Immature natural killer cell (primary cell): ENCODE measurements around the gene ASXL2. TPM values are rescaled to one million over a fixed set of nuclear protein-coding genes. Genes with fewer than 3 reads are reported as not detected.
A peak's percentile ranks its signal among the peaks of the same experiment; 100 is the strongest.

Source experiments
- DNase-seq, 3 donors: peaks; one replicate each; pipeline ENCODE4 v3.0.0; 2022; ENCODE audit warnings: mixed read lengths in 1 of 3
- H3K27ac Mint-ChIP-seq, 6 donors: one replicate each; pipeline ENCODE4 v1.8.0; 2020; ENCODE audit warnings: mixed read lengths in 6 of 6, mild to moderate bottlenecking in 5 of 6, inconsistent platforms in 4 of 6, moderate library complexity in 3 of 6
- H3K27me3 Mint-ChIP-seq, 3 donors: one replicate each; pipeline ENCODE4 v1.8.0; 2020 to 2021; ENCODE audit warnings: low read depth in 3 of 3, mild to moderate bottlenecking in 3 of 3, mixed read lengths in 3 of 3, moderate library complexity in 3 of 3, inconsistent platforms in 1 of 3
- H3K36me3 Mint-ChIP-seq, 3 donors: one replicate each; pipeline ENCODE4 v1.8.0; 2020; ENCODE audit warnings: mixed read lengths in 3 of 3, inconsistent platforms in 2 of 3, mild to moderate bottlenecking in 2 of 3
- H3K4me1 Mint-ChIP-seq, 2 donors: one replicate each; pipeline ENCODE4 v1.8.0; 2020; ENCODE audit warnings: inconsistent platforms in 2 of 2, mild to moderate bottlenecking in 2 of 2, mixed read lengths in 2 of 2, moderate library complexity in 1 of 2
- H3K4me3 Mint-ChIP-seq, 5 donors: one replicate each; pipeline ENCODE4 v1.8.0; 2020; ENCODE audit warnings: mild to moderate bottlenecking in 5 of 5, mixed read lengths in 5 of 5, inconsistent platforms in 3 of 5, moderate library complexity in 3 of 5
- H3K9me3 Mint-ChIP-seq, 6 donors: one replicate each; pipeline ENCODE4 v1.8.0; 2020; ENCODE audit warnings: mild to moderate bottlenecking in 6 of 6, mixed read lengths in 6 of 6, inconsistent platforms in 4 of 6, moderate library complexity in 3 of 6
- polyA plus RNA-seq, 3 donors: library from polyadenylated mRNA; unstranded; fragments of 300-500 nt; fragmentation: Illumina TruSeq; gene quantifications; one replicate each; pipeline ENCODE4 v1.2.3, GENCODE V29; 2021

The ASXL2 gene
- polyA plus RNA-seq, 3 donors from 2014 or later: 3.1 to 15.6 (median 4.7) TPM

DNA sequence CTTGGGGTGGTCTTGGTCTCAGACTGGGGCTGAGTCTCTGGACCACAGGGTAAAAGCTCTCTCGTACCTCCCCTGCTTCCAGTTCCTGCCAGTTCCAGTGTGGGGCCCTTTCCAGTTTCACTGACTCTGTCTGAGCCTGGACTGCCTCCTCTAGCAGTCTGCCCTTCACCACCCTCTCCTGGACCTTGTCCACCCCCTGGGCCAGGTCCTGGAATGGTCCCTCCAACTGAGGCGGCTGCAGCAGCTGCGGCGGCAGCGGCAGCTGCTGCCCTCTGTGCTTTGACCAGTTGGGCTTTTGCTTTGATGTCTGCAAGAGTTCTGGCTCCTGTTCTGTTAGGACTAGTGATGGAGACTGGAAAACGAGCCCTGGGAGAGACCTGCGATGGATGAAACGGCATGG, 134.2 kb downstream of the ASXL2 start:
- no peak for DNase-seq
- H3K36me3 Mint-ChIP-seq: peaks cover 19 to 49% (median 33%) of the 10 kb centered on the region in 3 donors
- peaks cover 0 to 8% (median 2%) of the 10 kb centered on the region in 3 donors for H3K27me3 Mint-ChIP-seq
- H3K4me1 Mint-ChIP-seq: peaks cover 21 to 25% of the 10 kb centered on the region in 2 donors
- no peaks in the 10 kb centered on the region for H3K9me3 Mint-ChIP-seq
- peak overlapping the region in 2 of 6 donors; percentile 3 to 59 for H3K27ac Mint-ChIP-seq
- H3K4me3 Mint-ChIP-seq: no peak overlapping the region

- H3K27me3 Mint-ChIP-seq: peaks cover 0 to 8% (median 2%) of the 10 kb centered on the region in 3 donors
- peak in 1 of 3 donors; percentile 15 for DNase-seq
- peaks cover 21 to 25% of the 10 kb centered on the region in 2 donors for H3K4me1 Mint-ChIP-seq
- H3K9me3 Mint-ChIP-seq: no peaks in the 10 kb centered on the region
- H3K36me3 Mint-ChIP-seq: peaks cover 19 to 44% (median 27%) of the 10 kb centered on the region in 3 donors
- H3K27ac Mint-ChIP-seq: peak overlapping the region; percentile 59 to 86 (median 76)
- peak overlapping the region in 3 of 5 donors; percentile 39 to 57 (median 44) for H3K4me3 Mint-ChIP-seq
Measured at GRCh38 chr2:25743132-25743830, 135.0 kb downstream of the ASXL2 start.

DNA sequence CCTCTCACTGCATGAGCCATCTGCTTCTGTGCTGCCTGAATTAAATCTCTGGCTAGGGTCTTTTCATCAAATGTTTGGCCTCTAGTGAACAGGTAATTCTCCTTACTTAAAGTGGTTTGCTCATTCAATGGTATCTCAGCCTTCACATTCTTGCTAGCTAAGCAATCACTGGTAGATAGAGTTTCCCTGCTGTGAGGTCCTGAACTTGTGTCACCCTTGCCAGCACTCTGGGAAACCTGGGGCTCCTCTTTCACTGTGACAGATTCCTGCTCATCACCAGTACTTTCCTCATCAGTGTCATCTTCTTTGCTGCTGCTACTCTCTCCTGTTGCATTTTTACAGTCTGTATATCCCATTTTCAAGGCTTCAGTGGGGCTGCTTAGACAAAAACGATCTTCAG, 135.8 kb downstream of the ASXL2 start:
- peak overlapping the region in 3 of 6 donors; percentile 18 to 82 (median 78) for H3K27ac Mint-ChIP-seq

DNA sequence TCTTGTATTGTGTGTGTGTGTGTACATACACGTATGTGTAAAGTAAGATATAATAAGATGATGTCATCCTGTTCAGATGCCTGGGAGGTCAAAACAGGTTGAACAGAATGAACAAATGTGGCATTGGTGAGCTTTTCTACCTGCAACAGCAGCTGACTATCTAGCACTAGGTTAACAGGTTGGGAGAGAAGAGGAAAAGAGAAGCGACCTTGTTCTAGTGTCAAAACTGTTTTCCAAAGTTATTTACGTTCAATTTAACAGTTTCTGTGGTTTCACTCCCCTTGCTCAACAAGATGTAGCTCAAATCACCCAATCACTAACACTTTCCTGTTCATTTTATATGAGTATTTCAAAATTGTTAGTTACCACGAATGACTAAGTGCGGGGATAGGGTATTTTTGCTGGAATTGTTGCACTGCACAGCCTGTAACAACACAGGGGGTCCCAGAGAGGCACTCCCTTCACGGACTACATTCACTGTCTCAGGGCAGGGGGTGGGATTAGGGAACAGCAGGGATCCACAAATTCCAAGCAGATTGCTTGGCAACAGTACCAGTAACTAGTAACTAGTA, 137.4 kb downstream of the ASXL2 start:
- Mint-ChIP-seq H3K27ac (peak overlapping the region in 2 of 6 donors; percentile 25 to 33), H3K4me3 (no peak overlapping the region)
- DNase-seq: no peak

More for the DNA sequence above, 135.8 kb downstream of the ASXL2 start:
- Mint-ChIP-seq H3K4me3 (no peak overlapping the region), H3K27me3 (peaks cover 0 to 8% (median 2%) of the 10 kb centered on the region in 3 donors), H3K9me3 (no peaks in the 10 kb centered on the region), H3K4me1 (peaks cover 21 to 25% of the 10 kb centered on the region in 2 donors), H3K36me3 (peaks cover 14 to 39% (median 23%) of the 10 kb centered on the region in 3 donors)
- no peak for DNase-seq

DNA sequence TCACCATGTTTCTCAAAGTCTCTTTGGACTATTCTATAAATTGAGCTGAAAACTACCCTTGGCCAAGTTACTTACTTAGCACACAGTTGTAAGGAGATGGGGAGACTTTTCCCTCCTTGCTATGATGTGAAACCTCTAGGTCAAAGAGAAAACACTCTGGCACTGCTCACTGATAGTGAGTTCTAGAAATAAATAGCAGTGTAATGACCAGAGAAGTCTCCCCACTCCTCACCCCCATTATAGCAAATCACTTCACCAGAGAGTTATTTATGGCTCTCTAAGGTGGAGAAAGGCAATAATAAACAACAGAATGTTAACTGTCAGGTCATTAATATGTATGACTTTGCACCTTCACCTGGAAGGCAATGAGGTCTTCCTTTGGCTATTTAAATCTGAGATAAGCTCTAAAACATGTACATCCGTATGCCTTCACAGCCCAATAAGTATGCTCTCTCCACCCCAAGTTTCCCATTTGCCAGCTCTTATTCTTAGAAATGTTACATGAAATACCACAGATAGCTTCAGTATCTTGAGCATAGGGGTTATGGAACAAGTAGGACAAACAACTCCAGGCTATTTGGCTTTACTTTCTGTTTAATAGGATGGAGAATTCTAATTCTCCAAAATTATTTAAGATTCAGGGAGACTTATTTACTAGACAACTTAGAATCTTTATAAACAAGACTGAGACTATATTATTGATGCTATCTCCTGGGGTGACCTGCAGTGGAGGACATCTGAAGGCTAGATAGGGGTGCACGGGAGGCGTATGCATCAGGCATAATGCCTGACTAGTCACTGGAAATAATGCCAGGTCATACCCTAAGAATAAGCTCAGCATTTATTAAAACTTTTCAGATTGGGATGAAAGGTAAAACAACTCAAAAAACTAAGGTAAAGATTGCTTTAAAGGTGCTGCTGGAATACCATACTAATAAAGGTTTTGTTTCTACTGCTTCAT, 139.6 kb downstream of the ASXL2 start:
- Mint-ChIP-seq H3K27ac (peak overlapping the region in 3 of 6 donors; percentile 4 to 57 (median 13)), H3K9me3 (no peaks in the 10 kb centered on the region), H3K4me1 (peaks cover 11 to 12% of the 10 kb centered on the region in 2 donors), H3K36me3 (peaks cover 10 to 23% (median 21%) of the 10 kb centered on the region in 3 donors), H3K4me3 (no peak overlapping the region), H3K27me3 (peaks cover 0 to 8% (median 2%) of the 10 kb centered on the region in 3 donors)
- no peak for DNase-seq

More for the DNA sequence above, 137.4 kb downstream of the ASXL2 start:
- Mint-ChIP-seq H3K36me3 (peaks cover 10 to 34% (median 21%) of the 10 kb centered on the region in 3 donors), H3K4me1 (peaks cover 21 to 25% of the 10 kb centered on the region in 2 donors), H3K27me3 (peaks cover 0 to 8% (median 2%) of the 10 kb centered on the region in 3 donors), H3K9me3 (no peaks in the 10 kb centered on the region)

DNA sequence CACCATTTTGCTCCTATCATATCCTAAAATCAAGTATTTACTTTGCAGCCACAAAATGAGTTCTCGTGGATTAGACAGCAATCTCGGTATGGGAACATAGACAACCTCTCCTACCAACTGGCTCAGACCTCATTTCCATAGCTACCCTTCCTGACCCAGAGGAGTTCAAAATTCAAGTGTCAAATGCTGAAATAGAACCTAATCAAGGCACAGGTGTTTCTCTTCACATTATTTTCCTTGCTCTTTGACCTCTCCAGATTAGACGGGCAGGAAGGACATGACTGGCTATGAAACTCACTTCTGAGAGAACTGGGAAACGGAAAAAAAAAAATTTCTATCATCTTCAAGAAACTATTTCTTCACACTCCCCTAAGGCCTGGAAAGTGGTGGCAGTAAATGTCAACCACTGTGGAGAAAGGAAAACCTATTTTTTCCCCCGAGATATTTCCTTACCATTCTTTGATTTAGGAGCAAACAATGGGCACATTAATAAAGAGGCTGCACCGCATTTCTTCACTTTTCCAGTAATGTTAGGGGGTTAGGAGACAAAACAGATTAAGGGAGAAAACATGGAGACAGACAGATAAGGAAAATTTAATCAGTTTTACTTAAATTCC, 141.3 kb downstream of the ASXL2 start:
- H3K4me1 Mint-ChIP-seq: no peaks in the 10 kb centered on the region
- H3K36me3 Mint-ChIP-seq: peaks cover 3 to 8% (median 7%) of the 10 kb centered on the region in 3 donors
- no peak overlapping the region for H3K27ac Mint-ChIP-seq
- H3K4me3 Mint-ChIP-seq: no peak overlapping the region
- H3K9me3 Mint-ChIP-seq: no peaks in the 10 kb centered on the region
- peaks cover 0 to 7% (median under 1%) of the 10 kb centered on the region in 3 donors for H3K27me3 Mint-ChIP-seq
- no peak for DNase-seq

- Mint-ChIP-seq H3K9me3 (no peaks in the 10 kb centered on the region), H3K36me3 (peaks cover 0 to 3% (median 0%) of the 10 kb centered on the region in 3 donors), H3K4me1 (no peaks in the 10 kb centered on the region), H3K4me3 (no peak overlapping the region), H3K27me3 (peaks cover 2 to 4% (median 2%) of the 10 kb centered on the region in 3 donors), H3K27ac (peak overlapping the region in 3 of 6 donors; percentile 2 to 39 (median 5))
- no peak for DNase-seq
Measured at GRCh38 chr2:25735835-25736234, 142.5 kb downstream of the ASXL2 start.

DNA sequence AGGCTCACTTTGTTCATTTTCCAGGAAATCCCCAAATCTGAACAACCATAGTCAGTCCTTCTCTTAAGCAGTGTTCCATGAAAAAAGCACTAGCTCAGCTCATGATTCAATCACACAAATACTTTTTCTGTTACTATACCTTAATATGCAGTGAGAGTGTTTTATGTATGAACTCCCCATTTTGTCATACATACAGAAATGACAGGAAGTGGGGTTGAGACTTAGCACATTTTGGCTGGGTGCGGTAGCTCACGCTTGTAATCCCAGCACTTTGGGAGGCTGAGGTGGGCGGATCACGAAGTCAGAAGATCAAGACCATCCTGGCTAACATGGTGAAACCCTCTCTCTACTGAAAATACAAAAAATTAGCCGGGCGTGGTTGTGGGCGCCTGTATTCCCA, 149.7 kb downstream of the ASXL2 start:
- Mint-ChIP-seq H3K4me3 (peak overlapping the region in 1 of 5 donors; percentile 6), H3K36me3 (no peaks in the 10 kb centered on the region)

GRCh38 chr2:25726522-25726921, 151.8 kb downstream of the ASXL2 start:
- no peaks in the 10 kb centered on the region for H3K36me3 Mint-ChIP-seq
- H3K4me3 Mint-ChIP-seq: no peak overlapping the region
- no peak for DNase-seq
- peaks cover 0 to 11% (median 6%) of the 10 kb centered on the region in 3 donors for H3K27me3 Mint-ChIP-seq
- H3K9me3 Mint-ChIP-seq: no peaks in the 10 kb centered on the region
- H3K4me1 Mint-ChIP-seq: peaks cover 6 to 9% of the 10 kb centered on the region in 2 donors
- no peak overlapping the region for H3K27ac Mint-ChIP-seq

More for the DNA sequence above, 149.7 kb downstream of the ASXL2 start:
- Mint-ChIP-seq H3K27me3 (peaks cover 2 to 8% (median 8%) of the 10 kb centered on the region in 3 donors), H3K9me3 (no peaks in the 10 kb centered on the region), H3K4me1 (peaks cover 6 to 9% of the 10 kb centered on the region in 2 donors), H3K27ac (no peak overlapping the region)
- DNase-seq: no peak

DNA sequence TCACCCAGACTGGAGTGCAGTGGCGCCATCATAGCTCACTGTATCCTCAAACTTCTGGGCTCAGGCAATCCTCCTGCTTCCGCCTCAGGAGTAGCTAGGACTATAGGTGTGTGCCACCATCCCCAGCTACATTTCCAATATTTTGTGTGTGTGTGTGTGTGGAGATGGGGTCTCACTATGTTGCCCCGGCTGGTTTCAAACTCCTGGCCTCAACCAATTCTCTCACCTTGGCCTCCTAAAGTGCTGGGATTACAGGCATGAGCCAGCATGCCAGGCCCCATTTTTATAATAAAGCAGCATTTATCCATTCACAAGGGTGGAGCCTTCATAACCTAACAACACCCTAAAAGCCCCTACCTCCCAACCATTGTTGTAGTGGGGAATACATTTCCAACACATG, 152.4 kb downstream of the ASXL2 start:
- Mint-ChIP-seq H3K9me3 (no peaks in the 10 kb centered on the region), H3K4me3 (no peak overlapping the region), H3K27ac (no peak overlapping the region), H3K4me1 (peaks cover 6 to 9% of the 10 kb centered on the region in 2 donors), H3K36me3 (no peaks in the 10 kb centered on the region), H3K27me3 (peaks cover 0 to 10% (median 6%) of the 10 kb centered on the region in 3 donors)
- DNase-seq: no peak

GRCh38 chr2:25724756-25725155, 153.5 kb downstream of the ASXL2 start:
- peaks cover 0 to 10% (median 9%) of the 10 kb centered on the region in 3 donors for H3K27me3 Mint-ChIP-seq
- DNase-seq: no peak
- H3K4me3 Mint-ChIP-seq: no peak overlapping the region
- no peak overlapping the region for H3K27ac Mint-ChIP-seq
- H3K36me3 Mint-ChIP-seq: no peaks in the 10 kb centered on the region
- H3K4me1 Mint-ChIP-seq: peaks cover 6 to 9% of the 10 kb centered on the region in 2 donors
- H3K9me3 Mint-ChIP-seq: no peaks in the 10 kb centered on the region

GRCh38 chr2:25722224-25722623, 156.1 kb downstream of the ASXL2 start:
- no peaks in the 10 kb centered on the region for H3K36me3 Mint-ChIP-seq
- DNase-seq: no peak

DNA sequence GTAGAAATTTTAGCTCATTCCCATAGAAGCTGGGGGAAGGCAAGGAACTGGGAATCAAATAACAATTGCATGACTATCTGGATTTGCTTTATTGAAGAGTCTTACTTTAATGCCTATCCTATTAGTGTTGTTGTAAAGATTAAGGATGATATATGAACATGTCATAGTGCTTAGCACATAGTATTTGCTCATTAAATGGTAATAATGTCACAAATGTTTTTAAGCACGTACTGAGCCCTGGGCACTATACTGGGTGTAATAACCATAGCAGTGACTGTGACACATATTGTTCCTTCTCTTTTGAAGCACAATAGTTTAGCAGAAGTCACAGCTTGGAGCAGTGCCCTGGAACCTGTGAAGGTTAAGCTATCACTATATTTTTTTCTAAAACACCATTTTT, 157.7 kb downstream of the ASXL2 start:
- H3K4me1 Mint-ChIP-seq: no peaks in the 10 kb centered on the region
- no peaks in the 10 kb centered on the region for H3K36me3 Mint-ChIP-seq
- no peak overlapping the region for H3K27ac Mint-ChIP-seq
- no peak overlapping the region for H3K4me3 Mint-ChIP-seq
- peaks cover 0 to 4% (median 4%) of the 10 kb centered on the region in 3 donors for H3K27me3 Mint-ChIP-seq
- DNase-seq: no peak
- no peaks in the 10 kb centered on the region for H3K9me3 Mint-ChIP-seq

More at GRCh38 chr2:25722224-25722623, 156.1 kb downstream of the ASXL2 start:
- Mint-ChIP-seq H3K4me3 (no peak overlapping the region), H3K27me3 (peaks cover 0 to 7% (median 4%) of the 10 kb centered on the region in 3 donors), H3K4me1 (no peaks in the 10 kb centered on the region), H3K9me3 (no peaks in the 10 kb centered on the region), H3K27ac (no peak overlapping the region)
